ENCODE measurements around the gene LIN28B. TPM values are rescaled to one million over a fixed set of nuclear protein-coding genes. Genes with fewer than 3 reads are reported as not detected.

The LIN28B gene
- total and polyA plus RNA-seq, 2 of the 4 experiments (the other 2 are of a cell fraction) = not detected

- Histone ChIP-seq H3K9ac (ENCODE audit: low read depth, low read length) (no peak overlapping the region), H3K4me3 (ENCODE audit: insufficient read depth, low read depth, low read length) (no peak overlapping the region), H3K4me1 (ENCODE audit: control insufficient read depth, insufficient read depth, low read length) (no peaks in the 10 kb centered on the region), H4K20me1 (ENCODE audit: insufficient read depth, low read length) (no peaks in the 10 kb centered on the region), H3K18ac (ENCODE audit: low read depth, low read length) (no peak overlapping the region), H3K9me1 (ENCODE audit: insufficient read depth, low read length) (no peaks in the 10 kb centered on the region), H2BK120ac (ENCODE audit: low read depth, low read length) (no peak overlapping the region), H3K4ac (ENCODE audit: low read depth, low read length) (no peak overlapping the region), H2BK15ac (ENCODE audit: low read depth, low read length) (no peak overlapping the region), H3K36me3 (ENCODE audit: control insufficient read depth, insufficient read depth, low read length) (no peaks in the 10 kb centered on the region), H2BK20ac (ENCODE audit: low read depth, low read length) (no peak overlapping the region), H2AK9ac (replicated peaks; ENCODE audit: low read depth, low read length, poor library complexity) (no peak overlapping the region), H3K23ac (ENCODE audit: low read depth, low read length) (no peak overlapping the region), H3K9me3 (ENCODE audit: control insufficient read depth, insufficient read depth, low read length) (no peaks in the 10 kb centered on the region), H3K4me2 (ENCODE audit: low read depth, low read length) (no peak overlapping the region), H2BK5ac (ENCODE audit: low read depth, low read length, poor library complexity, severe bottlenecking) (no peak overlapping the region), H3K27me3 (ENCODE audit: control insufficient read depth, insufficient read depth, low read length) (peaks cover 1% of the 10 kb centered on the region; the same call in 1 of the 2 replicates), H3K56ac (ENCODE audit: extremely low read depth, insufficient read depth, low read length) (no peak overlapping the region), H4K91ac (ENCODE audit: insufficient read depth, low read depth, low read length) (no peak overlapping the region), H4K5ac (ENCODE audit: low read depth, low read length) (no peak overlapping the region), H3K27ac (ENCODE audit: insufficient read depth, low read length) (no peak overlapping the region), H2AK5ac (ENCODE audit: low read depth, low read length) (no peak overlapping the region), H4K8ac (ENCODE audit: low read depth in 2 of 2, low read length in 2 of 2) (no peak overlapping the region), H3K79me1 (ENCODE audit: low read depth in 1 of 2, low read length in 2 of 2) (no peaks in the 10 kb centered on the region), H3K14ac (replicated peaks; ENCODE audit: low read depth, low read length) (no peak overlapping the region), H2AFZ (replicated peaks; ENCODE audit: low read length, poor library complexity) (no peak overlapping the region)
- DNase-seq (no peak), ATAC-seq (ENCODE audit: low read depth) (no peak)
- no CpG with 5 or more reads among the region's 1 CpG for WGBS, 2 experiments (ENCODE audit: extremely low coverage in 2 of 2, insufficient read length in 1 of 2)
- intact Hi-C loops (cut with micrococcal nuclease) = no loop called here
- dilution Hi-C loops (cut with HindIII; ENCODE audit: low sequenced_read_pairs, unreplicated experiment) = no loop called here
- ChIA-PET CTCF (interaction anchor here (0.6 kb wide), 1 partner anchor 62 kb away, joined by 7 read pairs; no protein-coding TSS in a partner anchor), POLR2A (ENCODE audit: unreplicated experiment) (no interaction called here)
- BruUV-seq (replicated peaks) = no TSS peak
- in situ Hi-C loops (cut with MboI; ENCODE audit: low sequenced_read_pairs) = no loop called here
- TF ChIP-seq MAFK (IDR thresholded peaks at IDR 0.05; ENCODE audit: low read depth, low read length) (no peak), BHLHE40 (IDR thresholded peaks at IDR 0.05; ENCODE audit: low read depth, low read length) (no peak), MAZ (IDR thresholded peaks at IDR 0.05; ENCODE audit: borderline replicate concordance, low read depth, low read length) (no peak), CEBPB (IDR thresholded peaks at IDR 0.05; ENCODE audit: low read depth, low read length) (no peak), RCOR1 (IDR thresholded peaks at IDR 0.05; ENCODE audit: insufficient replicate concordance, low read length) (no peak), NFE2L2 (IDR thresholded peaks at IDR 0.05; ENCODE audit: low read depth, low read length) (no peak), MXI1 (IDR thresholded peaks at IDR 0.05; ENCODE audit: borderline replicate concordance, low read depth, low read length) (no peak), SMC3 (IDR thresholded peaks at IDR 0.05; ENCODE audit: low read depth, low read length) (no peak), FOS (IDR thresholded peaks at IDR 0.05; ENCODE audit: low read depth, low read length) (no peak), RAD21 (IDR thresholded peaks at IDR 0.05; ENCODE audit: low read length) (no peak), RFX5 (IDR thresholded peaks at IDR 0.05; ENCODE audit: low read depth, low read length) (no peak)
- TF ChIP-seq, protein P1, sequence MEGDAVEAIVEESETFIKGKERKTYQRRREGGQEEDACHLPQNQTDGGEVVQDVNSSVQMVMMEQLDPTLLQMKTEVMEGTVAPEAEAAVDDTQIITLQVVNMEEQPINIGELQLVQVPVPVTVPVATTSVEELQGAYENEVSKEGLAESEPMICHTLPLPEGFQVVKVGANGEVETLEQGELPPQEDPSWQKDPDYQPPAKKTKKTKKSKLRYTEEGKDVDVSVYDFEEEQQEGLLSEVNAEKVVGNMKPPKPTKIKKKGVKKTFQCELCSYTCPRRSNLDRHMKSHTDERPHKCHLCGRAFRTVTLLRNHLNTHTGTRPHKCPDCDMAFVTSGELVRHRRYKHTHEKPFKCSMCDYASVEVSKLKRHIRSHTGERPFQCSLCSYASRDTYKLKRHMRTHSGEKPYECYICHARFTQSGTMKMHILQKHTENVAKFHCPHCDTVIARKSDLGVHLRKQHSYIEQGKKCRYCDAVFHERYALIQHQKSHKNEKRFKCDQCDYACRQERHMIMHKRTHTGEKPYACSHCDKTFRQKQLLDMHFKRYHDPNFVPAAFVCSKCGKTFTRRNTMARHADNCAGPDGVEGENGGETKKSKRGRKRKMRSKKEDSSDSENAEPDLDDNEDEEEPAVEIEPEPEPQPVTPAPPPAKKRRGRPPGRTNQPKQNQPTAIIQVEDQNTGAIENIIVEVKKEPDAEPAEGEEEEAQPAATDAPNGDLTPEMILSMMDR (conservative IDR thresholded peaks at IDR 0.05; ENCODE audit: low read depth, low read length) = no peak
Measured at GRCh38 chr6:105036351-105036750, 79.4 kb downstream of the LIN28B start.
